ENCODE measurements around the gene PRKCE.

GRCh38 chr2:45617496-45617895, 34.0 kb upstream of the PRKCE start:
- no peak for TF ChIP-seq CTCF (IDR thresholded peaks at IDR 0.05; ENCODE audit: poor library complexity)
- TF ChIP-seq EZH2phosphoT487 (IDR thresholded peaks at IDR 0.05; ENCODE audit: low read depth, severe bottlenecking, unreplicated experiment): no peak
- no peak for TF ChIP-seq EZH2 (IDR thresholded peaks at IDR 0.05; ENCODE audit: borderline replicate concordance)
